ENCODE results near the gene SLC35E1.
"Not testable (repeated sequence)": the region's sequence is repeated elsewhere in the genome, so short reads cannot be mapped to it uniquely, and the experiment has no call there.

Gene SLC35E1

GRCh38 chr19:16520986-16521624 lies 51.1 kb downstream of the SLC35E1 start:
- DNase-seq, result no peak

GRCh38 chr19:16520074-16520973 lies 51.9 kb downstream of the SLC35E1 start:
- DNase-seq, result no peak

- no peak for DNase-seq
Measured at GRCh38 chr19:16519230-16519687, 53.0 kb downstream of the SLC35E1 start.

- no peak for DNase-seq
Measured at GRCh38 chr19:16518483-16519229, 53.6 kb downstream of the SLC35E1 start.

GRCh38 chr19:16518061-16518460 lies 54.2 kb downstream of the SLC35E1 start:
- no peak for DNase-seq

GRCh38 chr19:16516923-16517610 lies 55.1 kb downstream of the SLC35E1 start:
- no peak for DNase-seq

GRCh38 chr19:16516381-16516780 lies 55.8 kb downstream of the SLC35E1 start:
- no peak for DNase-seq

GRCh38 chr19:16514383-16515019 lies 57.7 kb downstream of the SLC35E1 start:
- DNase-seq, result no peak

- DNase-seq, result not testable (repeated sequence)
Measured at GRCh38 chr19:16512611-16513010, 59.6 kb downstream of the SLC35E1 start.

GRCh38 chr19:16509141-16510061 lies 62.8 kb downstream of the SLC35E1 start:
- DNase-seq, result no peak

GRCh38 chr19:16508546-16508945 lies 63.7 kb downstream of the SLC35E1 start:
- no peak for DNase-seq

GRCh38 chr19:16506961-16507360 lies 65.3 kb downstream of the SLC35E1 start:
- no peak for DNase-seq

- not testable (repeated sequence) for DNase-seq
Measured at GRCh38 chr19:16506161-16506560, 66.1 kb downstream of the SLC35E1 start.

GRCh38 chr19:16504271-16504670 lies 67.9 kb downstream of the SLC35E1 start:
- no peak for DNase-seq
